ENCODE results near the gene FLACC1. TPM values are rescaled to one million over a fixed set of nuclear protein-coding genes. Genes with fewer than 3 reads are reported as not detected.
A peak's percentile ranks its signal among the peaks of the same experiment; 100 is the strongest.

The FLACC1 gene, protein sequence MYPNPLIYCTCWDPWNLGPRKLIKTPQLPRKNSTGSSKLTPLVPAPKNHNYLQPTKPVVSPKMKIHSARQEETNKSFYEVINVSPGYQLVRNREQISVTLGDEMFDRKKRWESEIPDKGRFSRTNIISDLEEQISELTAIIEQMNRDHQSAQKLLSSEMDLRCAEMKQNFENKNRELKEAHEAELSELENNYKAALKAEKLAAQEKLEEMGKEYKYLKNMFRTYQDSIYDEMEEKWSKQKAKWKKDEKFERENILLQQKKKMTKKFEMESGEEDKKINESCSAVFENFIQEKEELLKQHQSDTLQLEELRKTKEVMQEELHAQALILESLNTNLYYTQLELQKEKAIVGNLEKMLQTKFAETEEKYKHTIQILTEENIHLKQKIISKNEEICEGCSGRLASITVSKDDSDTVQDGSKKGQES
- total RNA-seq (2022) (0.74 and 1.1 TPM in 2 replicates), Bru-seq, nascent RNA (percentile 54 among the genes with signal in this experiment), BruChase-seq, experiment 1, labeled RNA remaining after a 6-hour chase (percentile 53 among the genes with signal in this experiment), BruChase-seq, experiment 2, labeled RNA remaining after a 2-hour chase (percentile 54 among the genes with signal in this experiment)
- long read RNA-seq = 0 reads

- POLR2A ChIA-PET = no interaction called here
- TF ChIP-seq CTCF (IDR thresholded peaks at IDR 0.05; ENCODE audit: unreplicated experiment) = no peak
- CTCF ChIA-PET = no interaction called here
- Mint-ChIP-seq H3K27ac (ENCODE audit: low read depth, unreplicated experiment) (no peak within 1 kb of the TSS), H3K4me1 (ENCODE audit: insufficient read depth, unreplicated experiment) (peaks cover 10% of the 10 kb centered on the region), H3K4me3 (ENCODE audit: unreplicated experiment) (no peak within 1 kb of the TSS), H3K9me3 (ENCODE audit: unreplicated experiment) (no peaks in the 10 kb centered on the region), H3K27me3 (ENCODE audit: insufficient read depth, unreplicated experiment) (no peaks in the 10 kb centered on the region), H3K36me3 (ENCODE audit: insufficient read depth, unreplicated experiment) (peaks cover 7% of the 10 kb centered on the region)
- DNase-seq (ENCODE audit: unreplicated experiment) = peak; percentile 29
- BruUV-seq (replicated peaks) = no TSS peak
- intact Hi-C loops (cut with micrococcal nuclease) = no loop called here
These were observed at the start of gene FLACC1 for GRCh38 chr2:201357221-201357620. Gene FLACC1 (minus strand): TSS chr2:201357345. CDS start chr2:201351404, 5,941 bp downstream.

- H3K4me1 Mint-ChIP-seq (ENCODE audit: insufficient read depth, unreplicated experiment) = peaks cover 22% of the 10 kb centered on the region
- no peak for TF ChIP-seq CTCF (IDR thresholded peaks at IDR 0.05; ENCODE audit: unreplicated experiment)
- DNase-seq (ENCODE audit: unreplicated experiment) = peak; percentile 87
- H3K9me3 Mint-ChIP-seq (ENCODE audit: unreplicated experiment) = no peaks in the 10 kb centered on the region
- TSS peak; percentile 20 for BruUV-seq (replicated peaks)
- H3K36me3 Mint-ChIP-seq (ENCODE audit: insufficient read depth, unreplicated experiment) = no peaks in the 10 kb centered on the region
- H3K27ac Mint-ChIP-seq (ENCODE audit: low read depth, unreplicated experiment) = no peak overlapping the region
- ChIA-PET POLR2A (interaction anchor here (0.6 to 1.8 kb wide), 8 partner anchors 13 to 238 kb away, joined by 3 to 8 read pairs (median 4); partner anchors contain the start of genes STRADB, TMEM237 and TRAK2), CTCF (interaction anchor here (0.5 kb wide), 1 partner anchor 60 kb away, joined by 3 read pairs; no protein-coding TSS in a partner anchor)
- intact Hi-C loops (cut with micrococcal nuclease) = no loop called here
- no peaks in the 10 kb centered on the region for H3K27me3 Mint-ChIP-seq (ENCODE audit: insufficient read depth, unreplicated experiment)
- H3K4me3 Mint-ChIP-seq (ENCODE audit: unreplicated experiment) = no peak overlapping the region
These were observed 49.0 kb upstream of the FLACC1 start for GRCh38 chr2:201406077-201406662.

GRCh38 chr2:201404699-201405280 lies 47.6 kb upstream of the FLACC1 start:
- Mint-ChIP-seq H3K9me3 (ENCODE audit: unreplicated experiment) (no peaks in the 10 kb centered on the region), H3K4me1 (ENCODE audit: insufficient read depth, unreplicated experiment) (peaks cover 19% of the 10 kb centered on the region), H3K4me3 (ENCODE audit: unreplicated experiment) (no peak overlapping the region), H3K27me3 (ENCODE audit: insufficient read depth, unreplicated experiment) (no peaks in the 10 kb centered on the region), H3K27ac (ENCODE audit: low read depth, unreplicated experiment) (no peak overlapping the region), H3K36me3 (ENCODE audit: insufficient read depth, unreplicated experiment) (no peaks in the 10 kb centered on the region)
- TF ChIP-seq CTCF (IDR thresholded peaks at IDR 0.05; ENCODE audit: unreplicated experiment) = no peak
- ChIA-PET POLR2A (interaction anchor here (0.7 kb wide), 1 partner anchor 46 kb away, joined by 3 read pairs; the partner anchor contains the start of gene TRAK2), CTCF (interaction anchor here (0.6 to 1.0 kb wide), 2 partner anchors 11 to 514 kb away, joined by 3 to 6 read pairs; no protein-coding TSS in a partner anchor)
- no peak for DNase-seq (ENCODE audit: unreplicated experiment)
- no TSS peak for BruUV-seq (replicated peaks)
- intact Hi-C loops (cut with micrococcal nuclease) = no loop called here

GRCh38 chr2:201403880-201404279 lies 46.7 kb upstream of the FLACC1 start:
- no peak overlapping the region for H3K4me3 Mint-ChIP-seq (ENCODE audit: unreplicated experiment)
- H3K27me3 Mint-ChIP-seq (ENCODE audit: insufficient read depth, unreplicated experiment) = no peaks in the 10 kb centered on the region
- intact Hi-C loops (cut with micrococcal nuclease) = no loop called here
- ChIA-PET POLR2A (no interaction called here), CTCF (interaction anchor here (1.0 kb wide), 1 partner anchor 11 kb away, joined by 3 read pairs; no protein-coding TSS in a partner anchor)
- peaks cover 19% of the 10 kb centered on the region for H3K4me1 Mint-ChIP-seq (ENCODE audit: insufficient read depth, unreplicated experiment)
- no peak for TF ChIP-seq CTCF (IDR thresholded peaks at IDR 0.05; ENCODE audit: unreplicated experiment)
- BruUV-seq (replicated peaks) = no TSS peak
- H3K27ac Mint-ChIP-seq (ENCODE audit: low read depth, unreplicated experiment) = no peak overlapping the region
- no peaks in the 10 kb centered on the region for H3K36me3 Mint-ChIP-seq (ENCODE audit: insufficient read depth, unreplicated experiment)
- peak; percentile 53 for DNase-seq (ENCODE audit: unreplicated experiment)
- H3K9me3 Mint-ChIP-seq (ENCODE audit: unreplicated experiment) = no peaks in the 10 kb centered on the region

Measured in MCF 10A (cell line).